Left lung (tissue), 14 donors: ENCODE data around the gene STUB1. TPM values are rescaled to one million over a fixed set of nuclear protein-coding genes. Genes with fewer than 3 reads are reported as not detected.

Experiments used
- ATAC-seq: fragments of 200-7000 bp; cut with Tn5 transposase; one replicate; pipeline ENCODE4 v1.9.1; 2020; ENCODE audit warnings: moderate library complexity
- DNase-seq, 4 donors: peaks; one replicate each; pipeline ENCODE4 v3.0.0-alpha.2; 2013 to 2020
- H3K27ac ChIP-seq, 2 donors: fragments of 200-600 bp; sonication (generic) in 1 of 2; one replicate each; pipeline versions ENCODE4 v1.5.0 to v1.8.0; 2020 to 2021
- H3K27me3 ChIP-seq, 2 donors: fragments of 200-600 bp; sonication (generic) in 1 of 2; one replicate each; pipeline versions ENCODE4 v1.5.0 to v1.8.0; 2020 to 2021
- H3K36me3 ChIP-seq, 2 donors: fragments of 200-600 bp; sonication (generic) in 1 of 2; one replicate each; pipeline versions ENCODE4 v1.5.0 to v1.8.0; 2020 to 2021
- H3K4me1 ChIP-seq, 2 donors: fragments of 200-600 bp; one replicate each; pipeline ENCODE4 v1.8.0; 2021
- H3K4me3 ChIP-seq, 2 donors: fragments of 200-600 bp; sonication (generic) in 1 of 2; one replicate each; pipeline versions ENCODE4 v1.5.0 to v1.8.0; 2020 to 2021; ENCODE audit warnings: mild to moderate bottlenecking in 1 of 2
- H3K9me3 ChIP-seq, 2 donors: fragments of 200-600 bp; sonication (generic) in 1 of 2; one replicate each; pipeline versions ENCODE4 v1.5.0 to v1.8.0; 2020 to 2021
- intact Hi-C, 2 donors: fragments of 100-400 bp; cut with DNase I; formaldehyde crosslinking; loops; one replicate each; pipeline versions ENCODE4 v1.11.2 to v1.14.2; 2022
- long read RNA-seq, 12 donors: library from polyadenylated mRNA in 2 of 12; unstranded in 2 of 12; transcript quantifications; one replicate each; pipeline ENCODE4 v2.0.0 and lab custom pipeline, GENCODE V29; 2019 to 2026
- polyA plus RNA-seq, 6 donors: library from polyadenylated mRNA; unstranded; fragments of 120-200 nt; gene quantifications; one replicate each; pipeline ENCODE4 v1.2.1, GENCODE V29; 2013; ENCODE audit not compliant: insufficient read length in 6 of 6
- total RNA-seq, 2 donors: library from RNA; stranded (reverse); fragmentation: NEBNext Ultra II Directional; extraction: Animal tissue kit (Norgen Biotek cat#: 25700); gene quantifications; one replicate each; pipeline ENCODE4 v1.2.1, GENCODE V29; 2021
- TF ChIP-seq, protein P1 (sequence below), 2 donors: fragments of 200-600 bp; sonication (generic) in 1 of 2; IDR thresholded peaks; one replicate each; pipeline versions ENCODE4 v1.5.0 to v1.8.0; 2021; ENCODE audit warnings: antibody characterized with exemption in 2 of 2
- donor health status: DM: no; HTN: yes; CAD: no.
- donor health status: DM: no; HTN: no; CAD: no.

The STUB1 gene
- 100 to 1,000 TPM in 1 of 2 donors, 10 to 100 TPM in 1; 93.9 to 103 TPM for total RNA-seq
- polyA plus RNA-seq, result 100 to 1,000 TPM in 4 of 6 donors, 10 to 100 TPM in 2; 92.9 to 143 (median 119) TPM
- long read RNA-seq, donor 1, transcript STUB1-201 (7 exons, 1,472 nt), result major isoform, 66 of 72 reads
- long read RNA-seq, donor 1, partial matches to known transcripts, result 0 of 72 reads
- long read RNA-seq, donor 1, other reads (novel, unspliced or antisense), result 0 of 72 reads
- long read RNA-seq, donor 2, transcript STUB1-201 (7 exons, 1,472 nt), result major isoform, 39 of 44 reads
- long read RNA-seq, donor 2, partial matches to known transcripts, result 0 of 44 reads
- long read RNA-seq, donor 2, other reads (novel, unspliced or antisense), result 0 of 44 reads
- long read RNA-seq, donor 3, transcript STUB1-204 (6 exons, 875 nt), result minor isoform, 7 of 59 reads
- long read RNA-seq, donor 3, transcript STUB1-201 (7 exons, 1,472 nt), result major isoform, 45 of 59 reads
- long read RNA-seq, donor 3, partial matches to known transcripts, result 0 of 59 reads
- long read RNA-seq, donor 3, other reads (novel, unspliced or antisense), result 6 of 59 reads
- long read RNA-seq, donor 4, transcript STUB1-201 (7 exons, 1,472 nt), result major isoform, 64 of 87 reads
- long read RNA-seq, donor 4, partial matches to known transcripts, result 13 of 87 reads
- long read RNA-seq, donor 4, other reads (novel, unspliced or antisense), result 10 of 87 reads
- long read RNA-seq, donor 5, transcript STUB1-201 (7 exons, 1,472 nt), result major isoform, 53 of 55 reads
- long read RNA-seq, donor 5, partial matches to known transcripts, result 0 of 55 reads
- long read RNA-seq, donor 5, other reads (novel, unspliced or antisense), result 0 of 55 reads
- long read RNA-seq, donor 6, transcript STUB1-201 (7 exons, 1,472 nt), result major isoform, 37 of 64 reads
- long read RNA-seq, donor 6, partial matches to known transcripts, result 23 of 64 reads
- long read RNA-seq, donor 6, other reads (novel, unspliced or antisense), result 0 of 64 reads
- long read RNA-seq, donor 7, transcript STUB1-204 (6 exons, 875 nt), result minor isoform, 5 of 27 reads
- long read RNA-seq, donor 7, transcript STUB1-201 (7 exons, 1,472 nt), result major isoform, 17 of 27 reads
- long read RNA-seq, donor 7, partial matches to known transcripts, result 5 of 27 reads
- long read RNA-seq, donor 7, other reads (novel, unspliced or antisense), result 0 of 27 reads
- long read RNA-seq, donor 8, transcript STUB1-204 (6 exons, 875 nt), result minor isoform, 6 of 57 reads
- long read RNA-seq, donor 8, transcript STUB1-201 (7 exons, 1,472 nt), result major isoform, 48 of 57 reads
- long read RNA-seq, donor 8, partial matches to known transcripts, result 0 of 57 reads
- long read RNA-seq, donor 8, other reads (novel, unspliced or antisense), result 0 of 57 reads
- long read RNA-seq, donor 9, partial matches to known transcripts, result 0 of 1 reads
- long read RNA-seq, donor 9, other reads (novel, unspliced or antisense), result 0 of 1 reads
- long read RNA-seq, donor 10, transcript STUB1-201 (7 exons, 1,472 nt), result major isoform, 227 of 257 reads
- long read RNA-seq, donor 10, partial matches to known transcripts, result 11 of 257 reads
- long read RNA-seq, donor 10, other reads (novel, unspliced or antisense), result 15 of 257 reads
- long read RNA-seq, donor 11, result 0 reads
- long read RNA-seq, donor 12, transcript STUB1-201 (7 exons, 1,472 nt), result major isoform, 47 of 55 reads
- long read RNA-seq, donor 12, partial matches to known transcripts, result 5 of 55 reads
- long read RNA-seq, donor 12, other reads (novel, unspliced or antisense), result 0 of 55 reads

DNA sequence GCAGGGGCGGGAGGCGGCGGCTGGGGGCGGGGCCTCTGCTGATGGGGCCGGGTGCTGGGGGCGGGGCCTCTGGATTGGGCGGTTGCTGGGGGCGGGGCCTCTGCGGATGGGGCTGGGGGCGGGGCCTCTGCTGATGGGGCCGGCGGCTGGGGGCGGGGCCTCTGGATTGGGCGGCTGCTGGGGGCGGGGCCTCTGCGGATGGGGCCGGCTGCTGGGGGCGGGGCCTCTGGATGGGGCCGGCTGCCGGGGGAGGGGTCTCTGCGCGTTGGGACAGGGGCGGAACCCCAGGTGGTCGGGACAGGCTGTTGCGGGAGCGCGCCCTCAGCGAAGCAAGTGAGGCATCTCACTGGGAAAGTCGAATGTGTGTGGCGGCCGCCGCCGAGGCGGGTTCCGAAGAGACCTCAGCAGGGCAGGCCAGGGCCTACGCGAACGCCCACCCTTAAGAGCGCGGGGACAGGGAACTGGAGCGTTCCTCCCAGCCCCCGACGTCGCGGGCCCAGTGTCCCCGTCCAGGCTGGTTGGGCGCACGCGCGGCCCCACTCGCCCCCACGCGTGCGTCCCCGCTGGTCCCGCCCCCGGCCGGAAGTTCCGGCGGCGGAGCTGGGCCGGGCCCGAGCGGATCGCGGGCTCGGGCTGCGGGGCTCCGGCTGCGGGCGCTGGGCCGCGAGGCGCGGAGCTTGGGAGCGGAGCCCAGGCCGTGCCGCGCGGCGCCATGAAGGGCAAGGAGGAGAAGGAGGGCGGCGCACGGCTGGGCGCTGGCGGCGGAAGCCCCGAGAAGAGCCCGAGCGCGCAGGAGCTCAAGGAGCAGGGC lies at the start of gene STUB1:
STUB1 (plus strand) TSS at position 597 of the 811 bp plus-strand sequence; CDS start at position 713, 116 bp downstream.
- intact Hi-C loops, result no loop called here
- H3K9me3 ChIP-seq, result no peaks in the 10 kb centered on the region
- peak within 1 kb of the TSS; percentile 80 to 91 for H3K27ac ChIP-seq
- H3K27me3 ChIP-seq, result peaks cover 0 to 26% of the 10 kb centered on the region in 2 donors
- TF ChIP-seq, protein P1, sequence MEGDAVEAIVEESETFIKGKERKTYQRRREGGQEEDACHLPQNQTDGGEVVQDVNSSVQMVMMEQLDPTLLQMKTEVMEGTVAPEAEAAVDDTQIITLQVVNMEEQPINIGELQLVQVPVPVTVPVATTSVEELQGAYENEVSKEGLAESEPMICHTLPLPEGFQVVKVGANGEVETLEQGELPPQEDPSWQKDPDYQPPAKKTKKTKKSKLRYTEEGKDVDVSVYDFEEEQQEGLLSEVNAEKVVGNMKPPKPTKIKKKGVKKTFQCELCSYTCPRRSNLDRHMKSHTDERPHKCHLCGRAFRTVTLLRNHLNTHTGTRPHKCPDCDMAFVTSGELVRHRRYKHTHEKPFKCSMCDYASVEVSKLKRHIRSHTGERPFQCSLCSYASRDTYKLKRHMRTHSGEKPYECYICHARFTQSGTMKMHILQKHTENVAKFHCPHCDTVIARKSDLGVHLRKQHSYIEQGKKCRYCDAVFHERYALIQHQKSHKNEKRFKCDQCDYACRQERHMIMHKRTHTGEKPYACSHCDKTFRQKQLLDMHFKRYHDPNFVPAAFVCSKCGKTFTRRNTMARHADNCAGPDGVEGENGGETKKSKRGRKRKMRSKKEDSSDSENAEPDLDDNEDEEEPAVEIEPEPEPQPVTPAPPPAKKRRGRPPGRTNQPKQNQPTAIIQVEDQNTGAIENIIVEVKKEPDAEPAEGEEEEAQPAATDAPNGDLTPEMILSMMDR (IDR thresholded peaks at IDR 0.05), result no peak
- H3K36me3 ChIP-seq, result peaks cover 0 to 25% of the 10 kb centered on the region in 2 donors
- ATAC-seq, result peak; percentile 80
- H3K4me1 ChIP-seq, result peaks cover 33 to 65% of the 10 kb centered on the region in 2 donors
- H3K4me3 ChIP-seq, result peak within 1 kb of the TSS; percentile 62 to 70
- peak; percentile 80 to 94 (median 88) for DNase-seq

DNA sequence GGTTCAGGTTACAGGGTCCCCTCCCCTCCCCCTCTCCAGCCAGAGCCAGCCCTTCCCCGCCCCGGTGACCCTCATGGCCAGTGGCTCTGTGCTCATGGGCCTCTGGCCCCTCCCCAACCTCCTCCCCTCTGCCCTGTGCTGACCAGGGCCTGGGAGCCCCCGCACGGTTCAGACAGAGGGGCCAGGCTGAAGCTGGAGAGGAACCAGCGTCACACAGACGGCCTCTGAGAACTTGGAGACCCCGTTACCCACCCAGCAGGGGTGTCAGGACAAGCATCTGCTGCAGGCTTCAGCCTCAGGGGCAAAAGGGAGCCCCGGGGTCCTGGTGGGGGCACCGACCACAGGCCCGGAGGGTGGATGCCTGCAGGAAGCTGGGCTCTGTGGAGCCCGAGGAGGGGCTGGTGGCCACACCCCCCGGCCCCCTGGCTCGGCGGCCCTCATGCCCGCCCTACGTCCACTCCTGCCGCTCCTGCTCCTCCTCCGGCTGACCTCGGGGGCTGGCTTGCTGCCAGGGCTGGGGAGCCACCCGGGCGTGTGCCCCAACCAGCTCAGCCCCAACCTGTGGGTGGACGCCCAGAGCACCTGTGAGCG lies 49.3 kb upstream of the STUB1 start, which contains the start of gene WFIKKN1:
WFIKKN1 (plus strand) TSS at position 171 of the 591 bp plus-strand sequence; CDS start at position 440, 269 bp downstream.
- peak within 1 kb of the TSS in 1 of 2 donors; percentile 58 for H3K27ac ChIP-seq
- peaks cover 0 to 57% of the 10 kb centered on the region in 2 donors for H3K36me3 ChIP-seq
- intact Hi-C loops, result no loop called here
- TF ChIP-seq, protein P1 (IDR thresholded peaks at IDR 0.05), result no peak
- H3K4me3 ChIP-seq, result no peak within 1 kb of the TSS
- peak; percentile 36 for ATAC-seq
- peaks cover 15 to 52% of the 10 kb centered on the region in 2 donors for H3K4me1 ChIP-seq
- DNase-seq, result peak in 2 of 4 donors; percentile 55 to 88
- H3K27me3 ChIP-seq, result peaks cover 0 to 6% of the 10 kb centered on the region in 2 donors
- H3K9me3 ChIP-seq, result no peaks in the 10 kb centered on the region

DNA sequence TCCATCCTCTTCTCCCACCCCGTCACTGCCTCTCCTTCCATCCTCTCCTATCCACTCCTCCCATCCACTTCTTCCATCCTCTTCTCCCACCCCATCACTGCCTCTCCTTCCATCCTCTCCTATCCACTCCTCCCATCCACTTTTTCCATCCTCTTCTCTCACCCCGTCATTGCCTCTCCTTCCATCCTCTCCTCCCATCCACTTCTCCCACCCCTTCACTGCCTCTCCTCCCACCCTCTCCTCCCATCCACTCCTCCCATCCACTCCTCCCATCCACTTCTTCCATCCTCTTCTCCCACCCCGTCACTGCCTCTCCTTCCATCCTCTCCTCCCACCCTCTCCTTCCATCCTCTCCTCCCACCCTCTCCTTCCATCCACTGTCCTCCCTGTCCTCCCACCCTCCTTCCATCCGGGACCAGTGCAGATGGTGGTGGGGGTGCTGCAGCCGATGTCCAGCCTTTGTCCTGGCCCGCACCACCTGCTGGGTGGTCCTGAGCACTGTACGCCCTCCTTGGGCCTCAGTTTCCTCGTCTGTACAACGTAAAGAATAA lies 48.3 kb upstream of the STUB1 start:
- intact Hi-C loops, result no loop called here
- Histone ChIP-seq H3K4me1 (peaks cover 15 to 52% of the 10 kb centered on the region in 2 donors), H3K4me3 (no peak overlapping the region), H3K36me3 (peaks cover 0 to 47% of the 10 kb centered on the region in 2 donors), H3K27me3 (peaks cover 0 to 6% of the 10 kb centered on the region in 2 donors), H3K27ac (no peak overlapping the region), H3K9me3 (no peaks in the 10 kb centered on the region)
- DNase-seq (no peak), ATAC-seq (no peak)
- TF ChIP-seq, protein P1 (IDR thresholded peaks at IDR 0.05), result no peak
